ENCODE data around the gene LDB1. TPM values are rescaled to one million over a fixed set of nuclear protein-coding genes. Genes with fewer than 3 reads are reported as not detected.
A peak's percentile ranks its signal among the peaks of the same experiment; 100 is the strongest.

LDB1 gene
- total and polyA plus RNA-seq, 4 donors = 28.6 to 81.6 (median 39.3) TPM

DNA sequence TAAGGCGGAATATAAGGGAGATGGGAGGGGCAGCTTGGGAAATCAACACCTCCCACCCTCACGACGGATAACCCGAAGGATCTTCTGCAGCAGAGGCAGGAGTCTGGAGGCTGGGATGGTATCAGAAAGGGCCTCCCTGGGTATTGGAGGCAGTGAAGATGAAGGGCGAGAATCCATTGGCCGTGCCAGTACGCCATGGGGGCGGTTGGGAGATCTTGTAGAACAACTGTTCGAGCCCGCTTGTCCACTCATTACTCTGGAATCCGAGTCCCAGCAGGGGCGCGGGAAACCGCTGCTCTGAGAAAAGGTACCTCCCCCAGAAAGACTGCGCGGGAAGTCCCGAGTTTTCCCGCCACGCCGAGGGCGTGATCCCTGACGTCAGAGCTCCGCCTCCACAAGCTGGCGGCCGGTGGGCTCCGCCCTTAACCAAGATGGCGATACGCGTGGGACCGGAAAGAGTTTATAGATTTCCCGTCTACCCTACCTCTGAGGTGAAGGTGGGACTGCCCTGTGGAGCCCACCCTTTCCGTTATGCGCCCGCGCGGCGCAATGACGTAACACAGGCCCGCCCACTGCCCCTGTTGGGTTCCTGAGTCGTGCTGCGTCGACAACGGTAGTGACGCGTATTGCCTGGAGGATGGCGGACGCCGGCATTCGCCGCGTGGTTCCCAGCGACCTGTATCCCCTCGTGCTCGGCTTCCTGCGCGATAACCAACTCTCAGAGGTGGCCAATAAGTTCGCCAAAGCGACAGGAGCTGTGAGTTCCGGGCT lies 31.8 kb upstream of the LDB1 start, which contains the start of gene NOLC1:
TSS of gene NOLC1 (plus strand) at position 616 of the 771 bp plus-strand sequence. CDS start at position 638, 22 bp downstream.
- TF ChIP-seq, protein P1, sequence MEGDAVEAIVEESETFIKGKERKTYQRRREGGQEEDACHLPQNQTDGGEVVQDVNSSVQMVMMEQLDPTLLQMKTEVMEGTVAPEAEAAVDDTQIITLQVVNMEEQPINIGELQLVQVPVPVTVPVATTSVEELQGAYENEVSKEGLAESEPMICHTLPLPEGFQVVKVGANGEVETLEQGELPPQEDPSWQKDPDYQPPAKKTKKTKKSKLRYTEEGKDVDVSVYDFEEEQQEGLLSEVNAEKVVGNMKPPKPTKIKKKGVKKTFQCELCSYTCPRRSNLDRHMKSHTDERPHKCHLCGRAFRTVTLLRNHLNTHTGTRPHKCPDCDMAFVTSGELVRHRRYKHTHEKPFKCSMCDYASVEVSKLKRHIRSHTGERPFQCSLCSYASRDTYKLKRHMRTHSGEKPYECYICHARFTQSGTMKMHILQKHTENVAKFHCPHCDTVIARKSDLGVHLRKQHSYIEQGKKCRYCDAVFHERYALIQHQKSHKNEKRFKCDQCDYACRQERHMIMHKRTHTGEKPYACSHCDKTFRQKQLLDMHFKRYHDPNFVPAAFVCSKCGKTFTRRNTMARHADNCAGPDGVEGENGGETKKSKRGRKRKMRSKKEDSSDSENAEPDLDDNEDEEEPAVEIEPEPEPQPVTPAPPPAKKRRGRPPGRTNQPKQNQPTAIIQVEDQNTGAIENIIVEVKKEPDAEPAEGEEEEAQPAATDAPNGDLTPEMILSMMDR (IDR thresholded peaks at IDR 0.05; ENCODE audit: control extremely low read depth, extremely low read depth) = no peak
- Histone ChIP-seq H3K9ac (ENCODE audit: insufficient read depth in 1 of 2, low read length in 2 of 2) (peak within 1 kb of the TSS; percentile 89 to 94), H3K27me3 (ENCODE audit: control insufficient read depth in 3 of 3, insufficient read depth in 3 of 3, low read length in 2 of 3) (no peaks in the 10 kb centered on the region), H3K4me3 (peak within 1 kb of the TSS; percentile 96), H3K27ac (ENCODE audit: low read depth in 1 of 2, low read length in 1 of 2) (peak within 1 kb of the TSS; percentile 89 to 98), H3K4me1 (ENCODE audit: control insufficient read depth in 5 of 5, insufficient read depth in 5 of 5, low read length in 5 of 5) (peaks cover 3 to 15% (median 9%) of the 10 kb centered on the region in 5 donors), H3K36me3 (ENCODE audit: control insufficient read depth in 4 of 4, insufficient read depth in 4 of 4, low read length in 4 of 4) (peaks cover 19 to 31% (median 25%) of the 10 kb centered on the region in 4 donors), H3K9me3 (ENCODE audit: control insufficient read depth in 4 of 4, insufficient read depth in 3 of 4, low read length in 3 of 4) (no peaks in the 10 kb centered on the region)
- peak; percentile 99 for DNase-seq
- WGBS, 2 donors = 6 to 8% methylated on average over 56 to 59 of the region's 59 CpGs
- ATAC-seq (ENCODE audit: insufficient read depth, low FRiP score) = peak; percentile 96

DNA sequence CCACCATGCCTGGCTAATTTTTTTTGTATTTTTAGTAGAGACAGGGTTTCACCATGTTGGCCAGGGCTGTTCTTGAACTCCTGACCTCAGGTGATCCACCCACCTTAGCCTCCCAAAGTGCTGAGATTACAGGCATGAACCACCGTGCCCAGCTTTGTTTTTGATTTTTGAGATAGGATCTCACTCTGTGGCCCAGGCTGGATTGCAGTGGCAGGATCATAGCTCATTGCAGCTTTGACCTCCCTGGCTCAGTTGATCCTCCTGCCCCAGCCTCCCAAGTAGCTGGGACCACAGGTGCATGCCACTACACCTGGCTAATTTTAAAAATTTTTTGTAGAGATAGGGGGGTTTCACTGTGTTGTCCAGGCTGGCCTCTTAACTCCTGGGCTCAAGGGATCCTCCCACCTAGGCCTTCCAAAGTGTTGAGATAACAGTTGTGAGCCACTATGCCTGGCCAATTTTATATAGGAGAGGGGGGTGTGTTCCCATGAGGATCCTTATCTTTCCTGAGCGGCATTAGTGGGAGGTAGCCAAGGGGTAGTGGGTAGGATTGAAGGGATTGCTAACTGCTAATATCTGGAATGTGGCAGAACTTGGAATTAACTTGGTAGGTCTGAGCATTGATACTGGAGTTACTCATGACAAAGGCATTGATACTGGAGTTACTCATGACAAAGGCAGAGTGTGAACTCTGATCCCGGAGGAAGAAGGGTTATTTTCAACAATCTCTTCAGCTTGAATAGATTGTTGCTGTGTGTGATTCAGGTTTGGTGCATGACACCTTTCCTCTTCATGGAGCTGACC lies 31.0 kb upstream of the LDB1 start:
- Histone ChIP-seq H3K9ac (ENCODE audit: insufficient read depth in 1 of 2, low read length in 2 of 2) (peak overlapping the region; percentile 55 to 65), H3K27ac (ENCODE audit: low read depth in 1 of 2, low read length in 1 of 2) (peak overlapping the region; percentile 76 to 98), H3K4me3 (peak overlapping the region; percentile 10), H3K36me3 (ENCODE audit: control insufficient read depth in 4 of 4, insufficient read depth in 4 of 4, low read length in 4 of 4) (peaks cover 19 to 38% (median 24%) of the 10 kb centered on the region in 4 donors), H3K4me1 (ENCODE audit: control insufficient read depth in 5 of 5, insufficient read depth in 5 of 5, low read length in 5 of 5) (peaks cover 3 to 15% (median 9%) of the 10 kb centered on the region in 5 donors), H3K9me3 (ENCODE audit: control insufficient read depth in 4 of 4, insufficient read depth in 3 of 4, low read length in 3 of 4) (no peaks in the 10 kb centered on the region), H3K27me3 (ENCODE audit: control insufficient read depth in 3 of 3, insufficient read depth in 3 of 3, low read length in 2 of 3) (no peaks in the 10 kb centered on the region)
- TF ChIP-seq, protein P1 (IDR thresholded peaks at IDR 0.05; ENCODE audit: control extremely low read depth, extremely low read depth) = no peak
- 78 to 90% methylated on average over 3 of the region's 3 CpGs for WGBS, 2 donors
- ATAC-seq (ENCODE audit: insufficient read depth, low FRiP score) = no peak
- DNase-seq = no peak

DNA sequence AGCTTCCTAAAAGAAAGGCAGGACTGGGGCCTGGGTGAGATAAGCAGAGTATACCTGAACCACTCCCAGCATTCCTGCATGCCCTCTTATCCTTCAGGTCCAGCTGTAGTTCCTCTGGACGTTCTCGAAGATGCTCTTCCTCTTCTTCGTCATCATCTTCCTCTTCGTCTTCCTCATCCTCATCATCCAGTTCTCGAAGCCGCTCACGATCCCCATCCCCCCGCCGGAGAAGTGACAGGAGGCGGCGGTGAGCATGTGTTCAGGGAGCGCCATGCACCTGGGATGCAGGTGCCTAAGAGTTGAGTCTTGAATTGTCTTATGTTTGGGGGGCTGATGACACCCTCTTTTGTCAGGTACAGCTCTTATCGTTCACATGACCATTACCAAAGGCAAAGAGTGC lies 28.1 kb upstream of the LDB1 start:
- Histone ChIP-seq H3K36me3 (ENCODE audit: control insufficient read depth in 4 of 4, insufficient read depth in 4 of 4, low read length in 4 of 4) (peaks cover 26 to 43% (median 35%) of the 10 kb centered on the region in 4 donors), H3K4me3 (no peak overlapping the region), H3K27ac (ENCODE audit: low read depth in 1 of 2, low read length in 1 of 2) (no peak overlapping the region), H3K9ac (ENCODE audit: insufficient read depth in 1 of 2, low read length in 2 of 2) (no peak overlapping the region), H3K9me3 (ENCODE audit: control insufficient read depth in 4 of 4, insufficient read depth in 3 of 4, low read length in 3 of 4) (no peaks in the 10 kb centered on the region), H3K4me1 (ENCODE audit: control insufficient read depth in 5 of 5, insufficient read depth in 5 of 5, low read length in 5 of 5) (peaks cover 2 to 12% (median 8%) of the 10 kb centered on the region in 5 donors), H3K27me3 (ENCODE audit: control insufficient read depth in 3 of 3, insufficient read depth in 3 of 3, low read length in 2 of 3) (no peaks in the 10 kb centered on the region)
- no peak for ATAC-seq (ENCODE audit: insufficient read depth, low FRiP score)
- WGBS, 2 donors = 88 to 92% methylated on average over 13 of the region's 13 CpGs
- no peak for DNase-seq
- TF ChIP-seq, protein P1 (IDR thresholded peaks at IDR 0.05; ENCODE audit: control extremely low read depth, extremely low read depth) = no peak

Measured in lung (tissue), 12 donors.